Measurements from ENCODE around the gene SH3RF3.

Gene SH3RF3

DNA sequence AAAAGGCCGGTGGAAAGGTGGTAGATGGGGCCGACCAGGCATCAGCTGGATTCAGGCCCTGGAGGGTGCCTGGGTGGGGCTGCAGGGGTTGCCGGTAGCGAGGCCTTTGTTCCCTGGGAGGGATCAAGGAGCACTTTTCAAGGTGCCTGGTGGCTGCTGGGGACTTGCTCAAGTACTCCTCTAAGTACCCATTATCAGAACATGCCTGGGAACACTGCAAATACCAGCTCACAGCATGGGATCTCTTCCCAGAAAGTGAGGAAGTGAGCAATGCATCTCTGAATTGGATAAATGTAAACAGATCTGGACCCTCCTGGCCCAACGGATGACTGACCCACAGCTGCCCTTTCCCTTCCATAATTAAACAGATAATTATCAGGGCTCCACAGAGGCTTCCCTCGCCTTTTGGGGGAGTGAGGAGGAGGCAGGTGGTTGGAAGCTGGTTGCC, 210.5 kb downstream of the SH3RF3 start:
- no peaks in the 10 kb centered on the region for H3K27me3 ChIP-seq (ENCODE audit: insufficient read depth, poor library complexity, severe bottlenecking)
- TF ChIP-seq, protein P1, sequence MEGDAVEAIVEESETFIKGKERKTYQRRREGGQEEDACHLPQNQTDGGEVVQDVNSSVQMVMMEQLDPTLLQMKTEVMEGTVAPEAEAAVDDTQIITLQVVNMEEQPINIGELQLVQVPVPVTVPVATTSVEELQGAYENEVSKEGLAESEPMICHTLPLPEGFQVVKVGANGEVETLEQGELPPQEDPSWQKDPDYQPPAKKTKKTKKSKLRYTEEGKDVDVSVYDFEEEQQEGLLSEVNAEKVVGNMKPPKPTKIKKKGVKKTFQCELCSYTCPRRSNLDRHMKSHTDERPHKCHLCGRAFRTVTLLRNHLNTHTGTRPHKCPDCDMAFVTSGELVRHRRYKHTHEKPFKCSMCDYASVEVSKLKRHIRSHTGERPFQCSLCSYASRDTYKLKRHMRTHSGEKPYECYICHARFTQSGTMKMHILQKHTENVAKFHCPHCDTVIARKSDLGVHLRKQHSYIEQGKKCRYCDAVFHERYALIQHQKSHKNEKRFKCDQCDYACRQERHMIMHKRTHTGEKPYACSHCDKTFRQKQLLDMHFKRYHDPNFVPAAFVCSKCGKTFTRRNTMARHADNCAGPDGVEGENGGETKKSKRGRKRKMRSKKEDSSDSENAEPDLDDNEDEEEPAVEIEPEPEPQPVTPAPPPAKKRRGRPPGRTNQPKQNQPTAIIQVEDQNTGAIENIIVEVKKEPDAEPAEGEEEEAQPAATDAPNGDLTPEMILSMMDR (IDR thresholded peaks at IDR 0.05; ENCODE audit: poor library complexity, severe bottlenecking) = no peak
- H3K9me3 ChIP-seq (ENCODE audit: severe bottlenecking) = no peaks in the 10 kb centered on the region
- H3K4me1 ChIP-seq (ENCODE audit: insufficient read depth, poor library complexity, severe bottlenecking) = peaks cover 31% of the 10 kb centered on the region
- H3K27ac ChIP-seq (ENCODE audit: poor library complexity, severe bottlenecking) = peak overlapping the region; percentile 19
- ATAC-seq (ENCODE audit: low read depth) (peak; percentile 37; the same call in 1 of the 3 replicates), DNase-seq (ENCODE audit: low spot score) (no peak)
- H3K36me3 ChIP-seq (ENCODE audit: low read depth) = no peaks in the 10 kb centered on the region
- H3K4me3 ChIP-seq (ENCODE audit: severe bottlenecking) = no peak overlapping the region

DNA sequence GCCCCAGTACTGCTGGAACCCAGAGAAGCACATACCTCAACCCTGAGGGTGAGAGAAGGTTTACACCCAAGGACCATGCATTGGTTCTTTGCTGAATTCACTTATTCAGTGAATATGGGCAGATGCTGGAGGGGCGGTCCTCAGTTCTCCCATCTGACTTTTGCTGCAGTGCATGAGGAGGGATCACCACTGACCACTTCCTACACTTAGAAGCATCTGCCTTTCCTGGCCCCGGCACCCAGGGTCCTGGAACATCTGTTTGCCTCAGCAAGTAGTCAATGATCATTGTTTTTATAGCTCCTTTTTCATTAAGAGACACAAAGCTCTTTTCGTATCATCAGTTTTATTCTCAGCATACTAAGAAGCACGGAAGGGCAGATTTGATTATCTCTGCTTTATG, 211.4 kb downstream of the SH3RF3 start:
- peaks cover 29% of the 10 kb centered on the region for H3K4me1 ChIP-seq (ENCODE audit: insufficient read depth, poor library complexity, severe bottlenecking)
- peak overlapping the region; percentile 41 for H3K27ac ChIP-seq (ENCODE audit: poor library complexity, severe bottlenecking)

DNA sequence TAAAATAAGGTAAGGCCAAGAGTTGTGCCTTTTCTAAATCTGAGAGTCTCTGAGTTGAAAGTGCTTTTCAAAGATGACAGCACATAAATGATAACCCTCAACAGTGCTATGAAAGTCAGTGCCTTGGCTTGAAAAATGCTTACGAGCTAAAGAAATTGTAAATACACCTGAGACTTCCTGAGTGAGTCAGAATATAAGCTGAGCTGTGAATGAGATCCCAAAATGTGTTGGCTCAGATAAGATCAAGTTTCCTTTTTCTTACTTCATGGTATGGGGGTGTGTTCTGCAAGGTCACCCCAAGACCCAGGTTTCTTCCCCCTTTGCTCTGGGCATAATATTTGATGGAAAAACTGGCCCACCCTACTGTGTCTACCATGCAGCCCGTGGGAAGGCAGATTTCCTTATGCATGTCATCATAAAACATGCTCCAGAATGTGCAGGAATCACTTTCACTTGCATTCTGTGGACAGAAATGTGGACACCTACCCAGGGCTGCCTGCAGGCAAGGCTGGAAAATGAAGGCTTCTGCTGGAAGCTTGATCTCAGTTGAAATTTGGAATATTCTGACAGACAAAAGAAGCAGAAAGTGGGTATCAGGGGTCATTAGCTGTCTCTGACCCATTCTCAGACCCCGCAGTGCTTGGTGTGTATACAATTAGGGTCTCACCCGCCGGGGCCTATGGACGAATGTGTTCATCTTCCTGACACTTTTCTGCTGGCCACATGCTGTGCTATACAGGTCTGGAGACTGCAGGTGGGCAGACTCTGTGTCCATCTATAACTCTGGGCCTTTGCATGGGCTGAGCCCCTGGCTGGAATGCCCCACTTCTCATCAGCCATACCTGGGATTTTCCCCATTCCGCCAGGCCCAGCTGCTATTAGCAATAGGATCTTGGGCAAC, 212.6 kb downstream of the SH3RF3 start:
- Histone ChIP-seq H3K27me3 (ENCODE audit: insufficient read depth, poor library complexity, severe bottlenecking) (no peaks in the 10 kb centered on the region), H3K36me3 (ENCODE audit: low read depth) (no peaks in the 10 kb centered on the region), H3K4me3 (ENCODE audit: severe bottlenecking) (no peak overlapping the region), H3K9me3 (ENCODE audit: severe bottlenecking) (no peaks in the 10 kb centered on the region), H3K4me1 (ENCODE audit: insufficient read depth, poor library complexity, severe bottlenecking) (peaks cover 19% of the 10 kb centered on the region), H3K27ac (ENCODE audit: poor library complexity, severe bottlenecking) (peak overlapping the region; percentile 41)
- ATAC-seq (ENCODE audit: low read depth) (peak; percentile 87), DNase-seq (ENCODE audit: low spot score) (no peak)
- TF ChIP-seq, protein P1 (IDR thresholded peaks at IDR 0.05; ENCODE audit: poor library complexity, severe bottlenecking) = no peak

More for the DNA sequence above, 211.4 kb downstream of the SH3RF3 start:
- no peak overlapping the region for H3K4me3 ChIP-seq (ENCODE audit: severe bottlenecking)
- H3K9me3 ChIP-seq (ENCODE audit: severe bottlenecking) = no peaks in the 10 kb centered on the region
- no peaks in the 10 kb centered on the region for H3K27me3 ChIP-seq (ENCODE audit: insufficient read depth, poor library complexity, severe bottlenecking)
- TF ChIP-seq, protein P1 (IDR thresholded peaks at IDR 0.05; ENCODE audit: poor library complexity, severe bottlenecking) = no peak
- no peaks in the 10 kb centered on the region for H3K36me3 ChIP-seq (ENCODE audit: low read depth)
- DNase-seq (ENCODE audit: low spot score) = no peak
- ATAC-seq (ENCODE audit: low read depth) = no peak

DNA sequence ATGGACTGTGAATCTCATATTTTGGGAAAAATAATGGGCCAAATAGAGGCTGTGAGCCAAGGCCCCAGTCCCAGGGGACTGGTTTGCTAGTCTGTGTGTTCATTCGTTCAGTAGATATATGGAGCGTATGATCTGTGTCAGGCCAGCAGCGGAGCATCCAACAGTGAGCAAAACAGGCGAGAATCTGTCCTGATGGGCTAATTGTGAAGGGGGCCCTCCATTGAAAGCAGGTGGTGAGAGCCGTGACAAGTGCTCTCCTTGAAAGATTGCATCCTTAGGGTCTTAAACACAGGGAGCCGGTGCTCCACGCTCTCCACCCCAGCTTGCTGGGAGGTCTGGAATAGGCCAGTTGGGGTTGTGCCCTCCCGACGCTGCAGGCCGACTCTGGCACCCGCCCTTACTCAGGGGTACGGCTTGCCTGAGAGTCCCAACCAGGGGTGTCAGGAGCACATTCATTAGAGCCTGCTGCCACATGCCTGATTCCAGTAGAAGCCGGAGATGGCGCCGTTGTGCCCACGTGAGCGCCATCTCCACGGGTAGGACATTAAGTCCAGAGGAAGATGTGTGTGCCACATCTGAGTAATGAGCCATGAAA, 213.3 kb downstream of the SH3RF3 start:
- DNase-seq (ENCODE audit: low spot score) = no peak
- Histone ChIP-seq H3K36me3 (ENCODE audit: low read depth) (no peaks in the 10 kb centered on the region), H3K4me3 (ENCODE audit: severe bottlenecking) (no peak overlapping the region), H3K27me3 (ENCODE audit: insufficient read depth, poor library complexity, severe bottlenecking) (no peaks in the 10 kb centered on the region), H3K9me3 (ENCODE audit: severe bottlenecking) (no peaks in the 10 kb centered on the region), H3K27ac (ENCODE audit: poor library complexity, severe bottlenecking) (no peak overlapping the region), H3K4me1 (ENCODE audit: insufficient read depth, poor library complexity, severe bottlenecking) (peaks cover 19% of the 10 kb centered on the region)
- ATAC-seq (ENCODE audit: low read depth) = no peak
- TF ChIP-seq, protein P1 (IDR thresholded peaks at IDR 0.05; ENCODE audit: poor library complexity, severe bottlenecking) = no peak

All from RWPE2 (cell line).